ENCODE results near the gene TCF7L1. TPM values are rescaled to one million over a fixed set of nuclear protein-coding genes. Genes with fewer than 3 reads are reported as not detected.

Gene TCF7L1
- total RNA-seq, 4 donors from 2014 or later = 5.6 to 23.2 (median 10.2) TPM

DNA sequence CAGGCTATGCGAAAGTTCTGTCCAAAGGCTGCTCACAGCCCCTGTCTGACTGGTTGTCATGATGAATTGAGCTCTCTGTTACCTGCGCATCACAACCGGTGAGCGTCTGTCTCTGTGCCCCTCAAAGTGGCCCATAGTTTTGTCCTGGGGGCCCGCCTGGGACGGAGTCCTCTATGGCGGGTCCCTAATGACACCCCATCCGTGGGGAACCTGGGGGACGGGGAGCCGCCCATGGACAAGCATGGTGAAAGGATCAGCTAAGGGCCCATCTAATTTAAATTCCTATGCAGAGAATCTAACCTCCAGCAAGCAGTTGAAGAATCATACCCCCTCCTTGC lies 221.8 kb downstream of the TCF7L1 start:
- Histone ChIP-seq H3K27ac (replicated peaks in 1 of 4) (peak overlapping the region; percentile 82 to 90 (median 86)), H3K4me1 (peaks cover 24 to 64% (median 53%) of the 10 kb centered on the region in 4 donors), H3K4me3 (peak overlapping the region; percentile 69 to 93 (median 78)), H3K27me3 (no peaks in the 10 kb centered on the region), H3K36me3 (peaks cover 10 to 66% (median 48%) of the 10 kb centered on the region in 4 donors), H3K9me3 (no peaks in the 10 kb centered on the region)
- WGBS = 0% methylated on average over 2 of the region's 10 CpGs
- TF ChIP-seq CTCF (IDR thresholded peaks at IDR 0.05) (no peak), POLR2A (IDR thresholded peaks at IDR 0.05; ENCODE audit: low read depth) (no peak), EP300 (IDR thresholded peaks at IDR 0.05) (no peak), POLR2AphosphoS5 (IDR thresholded peaks at IDR 0.05) (no peak)
- intact Hi-C loops (cut with DNase I) = no loop called here
- no peak for DNase-seq (ENCODE audit: extremely low spot score)

DNA sequence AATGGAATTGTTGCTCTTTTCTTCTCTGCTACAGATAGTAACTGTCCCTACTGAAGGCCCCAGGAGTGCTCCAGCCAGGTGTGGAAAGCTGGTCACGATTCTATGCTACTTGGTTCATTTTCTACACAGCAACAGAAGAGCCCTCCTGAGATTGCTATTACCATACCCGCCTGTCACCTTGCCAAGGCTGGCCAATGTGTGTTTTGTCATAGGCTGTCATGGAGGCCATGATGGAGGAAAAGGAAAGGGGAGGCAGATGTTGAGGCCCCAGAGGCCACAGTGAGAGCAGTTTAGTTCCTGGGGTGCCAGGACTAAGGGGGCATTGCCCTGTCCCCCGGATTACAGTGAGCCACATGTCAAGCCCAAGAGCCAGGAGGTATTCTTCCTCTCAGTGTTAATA lies 222.3 kb downstream of the TCF7L1 start:
- H3K36me3 ChIP-seq = peaks cover 6 to 65% (median 48%) of the 10 kb centered on the region in 4 donors
- intact Hi-C loops (cut with DNase I) = no loop called here
- 70% methylated on average over 3 of the region's 3 CpGs for WGBS

DNA sequence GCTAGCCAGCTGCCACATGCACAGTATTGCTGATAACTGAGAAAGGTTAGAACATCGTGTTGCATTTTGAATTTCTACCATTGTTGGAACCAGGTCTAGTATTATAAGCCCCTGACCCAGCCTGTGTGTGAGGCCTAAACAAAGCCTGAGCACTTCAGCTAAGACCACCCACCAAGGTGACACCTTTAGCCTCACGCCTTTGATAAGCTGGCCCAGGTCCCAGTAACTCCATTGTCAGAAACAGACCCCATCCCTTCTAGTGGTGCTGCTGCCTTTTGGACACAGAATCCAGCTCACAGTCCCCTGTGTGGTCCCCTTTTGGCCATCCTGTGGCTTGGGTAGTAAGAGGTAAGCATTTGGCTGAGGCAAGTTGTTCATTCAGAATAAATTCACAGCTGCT lies 223.0 kb downstream of the TCF7L1 start:
- DNase-seq (ENCODE audit: extremely low spot score) = no peak
- Histone ChIP-seq H3K27me3 (no peaks in the 10 kb centered on the region), H3K4me1 (peaks cover 24 to 64% (median 53%) of the 10 kb centered on the region in 4 donors), H3K9me3 (no peaks in the 10 kb centered on the region), H3K27ac (replicated peaks in 1 of 4) (no peak overlapping the region), H3K36me3 (peaks cover 0 to 61% (median 46%) of the 10 kb centered on the region in 4 donors), H3K4me3 (no peak overlapping the region)
- 80% methylated on average over 2 of the region's 2 CpGs for WGBS
- intact Hi-C loops (cut with DNase I) = no loop called here
- TF ChIP-seq EP300 (IDR thresholded peaks at IDR 0.05) = no peak
- no peak for TF ChIP-seq POLR2AphosphoS5 (IDR thresholded peaks at IDR 0.05)
- no peak for TF ChIP-seq POLR2A (IDR thresholded peaks at IDR 0.05; ENCODE audit: low read depth)

More for the DNA sequence above, 222.3 kb downstream of the TCF7L1 start:
- TF ChIP-seq POLR2AphosphoS5 (IDR thresholded peaks at IDR 0.05) (no peak), EP300 (IDR thresholded peaks at IDR 0.05) (no peak), POLR2A (IDR thresholded peaks at IDR 0.05; ENCODE audit: low read depth) (no peak), CTCF (IDR thresholded peaks at IDR 0.05) (no peak)
- DNase-seq (ENCODE audit: extremely low spot score) = no peak
- Histone ChIP-seq H3K4me1 (peaks cover 24 to 64% (median 53%) of the 10 kb centered on the region in 4 donors), H3K27ac (replicated peaks in 1 of 4) (peak overlapping the region in 2 of 4 donors; percentile 84 to 90), H3K9me3 (no peaks in the 10 kb centered on the region), H3K27me3 (no peaks in the 10 kb centered on the region), H3K4me3 (peak overlapping the region; percentile 69 to 93 (median 78))

GRCh38 chr2:85357736-85358135 lies 224.5 kb downstream of the TCF7L1 start:
- Histone ChIP-seq H3K27me3 (no peaks in the 10 kb centered on the region), H3K4me3 (no peak overlapping the region), H3K36me3 (peaks cover 6 to 65% (median 55%) of the 10 kb centered on the region in 4 donors), H3K9me3 (no peaks in the 10 kb centered on the region), H3K27ac (replicated peaks in 1 of 4) (no peak overlapping the region), H3K4me1 (peaks cover 20 to 50% (median 47%) of the 10 kb centered on the region in 4 donors)
- intact Hi-C loops (cut with DNase I) = no loop called here
- no peak for DNase-seq (ENCODE audit: extremely low spot score)
- WGBS = 91% methylated on average over 3 of the region's 3 CpGs
- TF ChIP-seq POLR2A (IDR thresholded peaks at IDR 0.05; ENCODE audit: low read depth) (no peak), CTCF (IDR thresholded peaks at IDR 0.05) (no peak), EP300 (IDR thresholded peaks at IDR 0.05) (no peak), POLR2AphosphoS5 (IDR thresholded peaks at IDR 0.05) (no peak)

Small RNA genes lying within 50 kb of the gene (small RNA-seq; reads per million reads assigned to genes)
- gene AC093162.1 (0 reads per million in 3 donors), gene RF00019 (0 reads per million in 3 donors), gene RNU6-674P (0 reads per million in 3 donors)

Other genes starting within 250 kb of the TCF7L1 start
- 1,000 to 10,000 TPM; 1,300 to 2,755 (median 1,711) TPM for gene TMSB10, start 227.7 kb upstream of the TCF7L1 start, total RNA-seq
- 10 to 100 TPM; 48.0 to 73.1 (median 65.4) TPM for gene KCMF1, start 162.2 kb upstream of the TCF7L1 start, total RNA-seq
- 100 to 1,000 TPM; 101 to 148 (median 136) TPM for gene TGOLN2, start 194.6 kb downstream of the TCF7L1 start, total RNA-seq
- 10 to 100 TPM; 34.3 to 63.7 (median 45.7) TPM for gene RETSAT, start 221.1 kb downstream of the TCF7L1 start, total RNA-seq
- 10 to 100 TPM; 17.4 to 21.5 (median 18.3) TPM for gene ELMOD3, start 221.4 kb downstream of the TCF7L1 start, total RNA-seq

Measured in esophagus muscularis mucosa (tissue), 4 donors.